Transverse colon (tissue), 3 donors: ENCODE data around the gene CRABP1.

Experiments
- POLR2A ChIP-seq: fragments of 450-650 bp; IDR thresholded peaks from one replicate; pipeline ENCODE4 v1.6.1; 2016; ENCODE audit warnings: antibody characterized with exemption, mild to moderate bottlenecking, moderate library complexity
- TF ChIP-seq, protein P1 (sequence below), 5 experiments: fragments of 200-600 bp in 3 of 5; fragments of 450-650 bp in 2 of 5; sonication (generic) in 3 of 5; IDR thresholded peaks; 1 replicate in 2 of 5; 2 replicates in 3 of 5; pipeline ENCODE4 v1.5.1; 2016 to 2017; ENCODE audit warnings: antibody characterized with exemption in 5 of 5, inconsistent platforms in 3 of 5, mild to moderate bottlenecking in 2 of 5, moderate library complexity in 1 of 5

- TF ChIP-seq POLR2A = no peak
- TF ChIP-seq, protein P1, sequence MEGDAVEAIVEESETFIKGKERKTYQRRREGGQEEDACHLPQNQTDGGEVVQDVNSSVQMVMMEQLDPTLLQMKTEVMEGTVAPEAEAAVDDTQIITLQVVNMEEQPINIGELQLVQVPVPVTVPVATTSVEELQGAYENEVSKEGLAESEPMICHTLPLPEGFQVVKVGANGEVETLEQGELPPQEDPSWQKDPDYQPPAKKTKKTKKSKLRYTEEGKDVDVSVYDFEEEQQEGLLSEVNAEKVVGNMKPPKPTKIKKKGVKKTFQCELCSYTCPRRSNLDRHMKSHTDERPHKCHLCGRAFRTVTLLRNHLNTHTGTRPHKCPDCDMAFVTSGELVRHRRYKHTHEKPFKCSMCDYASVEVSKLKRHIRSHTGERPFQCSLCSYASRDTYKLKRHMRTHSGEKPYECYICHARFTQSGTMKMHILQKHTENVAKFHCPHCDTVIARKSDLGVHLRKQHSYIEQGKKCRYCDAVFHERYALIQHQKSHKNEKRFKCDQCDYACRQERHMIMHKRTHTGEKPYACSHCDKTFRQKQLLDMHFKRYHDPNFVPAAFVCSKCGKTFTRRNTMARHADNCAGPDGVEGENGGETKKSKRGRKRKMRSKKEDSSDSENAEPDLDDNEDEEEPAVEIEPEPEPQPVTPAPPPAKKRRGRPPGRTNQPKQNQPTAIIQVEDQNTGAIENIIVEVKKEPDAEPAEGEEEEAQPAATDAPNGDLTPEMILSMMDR (IDR thresholded peaks at IDR 0.05) = no peak
These were observed 18.4 kb upstream of the CRABP1 start for GRCh38 chr15:78321786-78322185.
